HG03025 (cell line): ENCODE results near the gene E2F4.

ENCODE experiments used
- ATAC-seq: cut with Tn5 transposase; IDR thresholded peaks from one replicate; pipeline ENCODE4 v1.9.1; 2021; ENCODE audit warnings: mild to moderate bottlenecking, moderate library complexity; ENCODE audit not compliant: unreplicated experiment, low FRiP score

E2F4 gene

GRCh38 chr16:67157892-67158635 lies 33.9 kb upstream of the E2F4 start:
- no peak for ATAC-seq

- ATAC-seq = peak; percentile 28
These were observed 33.0 kb upstream of the E2F4 start for GRCh38 chr16:67158637-67159600.

GRCh38 chr16:67161595-67162058 lies 30.3 kb upstream of the E2F4 start:
- ATAC-seq = no peak

GRCh38 chr16:67162506-67163163 lies 29.3 kb upstream of the E2F4 start:
- ATAC-seq = no peak

GRCh38 chr16:67163164-67163998 lies 28.6 kb upstream of the E2F4 start:
- ATAC-seq = no peak

GRCh38 chr16:67163999-67164558 lies 27.9 kb upstream of the E2F4 start:
- no peak for ATAC-seq

- no peak for ATAC-seq
These were observed 27.3 kb upstream of the E2F4 start, which contains the start of gene HSF4 for GRCh38 chr16:67164599-67165061. TSS of gene HSF4 (plus strand) at chr16:67164745. CDS start at chr16:67164812, 67 bp downstream.

GRCh38 chr16:67165121-67166078 lies 26.6 kb upstream of the E2F4 start:
- no peak for ATAC-seq

GRCh38 chr16:67166110-67166547 lies 25.8 kb upstream of the E2F4 start:
- ATAC-seq = no peak

GRCh38 chr16:67166598-67167168 lies 25.3 kb upstream of the E2F4 start:
- ATAC-seq = no peak

- no peak for ATAC-seq
These were observed 24.4 kb upstream of the E2F4 start for GRCh38 chr16:67167588-67167987.

- no peak for ATAC-seq
These were observed 22.9 kb upstream of the E2F4 start for GRCh38 chr16:67169011-67169451.

- ATAC-seq = no peak
These were observed 22.2 kb upstream of the E2F4 start for GRCh38 chr16:67169642-67170167.

- no peak for ATAC-seq
These were observed 21.6 kb upstream of the E2F4 start, which contains the start of gene NOL3 for GRCh38 chr16:67170168-67170948. TSS of gene NOL3 (plus strand) at chr16:67170538.

- no peak for ATAC-seq
These were observed 20.9 kb upstream of the E2F4 start for GRCh38 chr16:67170949-67171649.

- no peak for ATAC-seq
These were observed 18.6 kb upstream of the E2F4 start for GRCh38 chr16:67173323-67173722.
